ENCODE data around the gene GLRX5. TPM values are rescaled to one million over a fixed set of nuclear protein-coding genes. Genes with fewer than 3 reads are reported as not detected.

GLRX5 gene
- total RNA-seq, 1 experiment from 2014 or later: 62.2 TPM

DNA sequence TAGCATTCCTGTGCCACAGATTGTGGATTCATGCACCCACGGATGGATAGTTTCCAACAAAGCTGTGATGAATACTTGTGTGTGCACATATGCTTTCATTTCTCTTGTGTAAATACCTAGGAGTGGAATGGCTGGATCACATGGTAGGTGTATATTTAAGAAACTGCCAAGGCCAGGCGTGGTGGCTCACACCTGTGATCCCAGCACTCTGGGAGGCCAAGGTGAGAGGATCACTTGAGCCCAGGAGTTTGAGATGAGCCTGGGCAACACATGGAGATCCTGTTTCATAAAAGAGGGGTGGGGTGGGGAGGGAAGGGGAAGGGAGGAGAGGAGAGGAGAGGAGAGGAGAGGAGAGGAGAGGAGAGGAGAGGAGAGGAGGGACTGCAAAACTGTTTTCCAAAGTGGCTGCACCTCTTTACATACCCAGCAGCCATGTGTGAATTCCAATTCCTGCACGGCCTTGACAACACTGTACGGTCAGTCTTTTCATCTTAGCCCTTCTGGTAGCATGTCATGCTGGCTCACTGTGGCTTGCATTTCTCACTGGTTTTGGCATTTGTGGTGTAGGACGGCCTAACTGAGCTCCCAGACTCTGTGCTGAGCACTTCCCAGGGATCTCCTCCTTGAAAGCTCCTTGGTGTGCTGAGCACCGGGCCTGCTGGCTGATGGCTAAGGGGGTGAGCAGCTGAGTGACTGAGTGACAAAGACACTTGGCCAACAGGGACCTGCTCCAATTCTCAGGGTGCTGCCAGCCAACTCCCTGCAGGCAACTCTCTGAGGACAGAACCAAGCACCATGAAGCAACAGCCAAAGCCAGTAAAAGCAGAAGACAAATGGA is 46.3 kb upstream of the GLRX5 start:
- H3K4ac ChIP-seq (ENCODE audit: low read depth, low read length): no peak overlapping the region
- H3K18ac ChIP-seq (ENCODE audit: insufficient read length, low read depth, low read length): no peak overlapping the region
- Mint-ChIP-seq H3K4me3 (no peak overlapping the region), H3K36me3 (ENCODE audit: insufficient read depth in 1 of 3, low read depth in 3 of 3) (no peaks in the 10 kb centered on the region), H3K4me1 (peaks cover 18 to 25% of the 10 kb centered on the region in 2 experiments), H3K27me3 (ENCODE audit: low read depth) (no peaks in the 10 kb centered on the region), H3K27ac (no peak overlapping the region), H3K9me3 (peaks cover 0 to 3% of the 10 kb centered on the region in 2 experiments; a peak in 1 of 5 replicates)
- no peaks in the 10 kb centered on the region for H3K79me2 ChIP-seq (ENCODE audit: insufficient read depth, low read length)
- H3K23ac ChIP-seq (ENCODE audit: insufficient read length, low read depth, low read length): no peak overlapping the region
- H4K8ac ChIP-seq (replicated peaks; ENCODE audit: insufficient read length, low read depth, low read length): no peak overlapping the region
- H3K9me3 ChIP-seq (ENCODE audit: control insufficient read depth, low read depth, low read length): no peaks in the 10 kb centered on the region
- H2BK12ac ChIP-seq (ENCODE audit: insufficient read length, low read depth, low read length): no peak overlapping the region
- no peaks in the 10 kb centered on the region for H3K4me1 ChIP-seq (ENCODE audit: insufficient read depth, low read length)
- no peak overlapping the region for H2AK5ac ChIP-seq (ENCODE audit: insufficient read length, low read length)
- no peak for DNase-seq
- no peak for TF ChIP-seq CTCF (conservative IDR thresholded peaks at IDR 0.05)
- H3K9ac ChIP-seq (ENCODE audit: extremely low read depth, insufficient read length, low read length): no peak overlapping the region
- H2AFZ ChIP-seq (ENCODE audit: low read length): no peak overlapping the region
- H2BK20ac ChIP-seq (ENCODE audit: low read depth, low read length, poor library complexity, severe bottlenecking): no peak overlapping the region
- no peaks in the 10 kb centered on the region for H3K79me1 ChIP-seq (ENCODE audit: insufficient read depth, low read depth, low read length, poor library complexity, severe bottlenecking)
- no peak overlapping the region for H3T11ph ChIP-seq (ENCODE audit: low read length)
- H3K23me2 ChIP-seq (ENCODE audit: insufficient read length, low read depth, low read length, poor library complexity, severe bottlenecking): no peaks in the 10 kb centered on the region
- H2BK120ac ChIP-seq (ENCODE audit: low read depth, low read length, poor library complexity, severe bottlenecking): no peak overlapping the region
- no peak overlapping the region for H2BK15ac ChIP-seq (ENCODE audit: low read depth, low read length)
- no peak overlapping the region for H2BK5ac ChIP-seq (ENCODE audit: insufficient read length, low read length)
- H3K4me2 ChIP-seq (ENCODE audit: insufficient read depth, insufficient read length, low read length): no peak overlapping the region
- no peak overlapping the region for H3K56ac ChIP-seq (ENCODE audit: insufficient read length, low read depth, low read length)
- H3K14ac ChIP-seq (ENCODE audit: insufficient read depth, low read length): no peak overlapping the region
- no peaks in the 10 kb centered on the region for H4K20me1 ChIP-seq (ENCODE audit: control insufficient read depth, insufficient read depth, insufficient read length)
- no peak overlapping the region for H4K91ac ChIP-seq (ENCODE audit: insufficient read length, low read depth, low read length)
- no peak overlapping the region for H4K5ac ChIP-seq (ENCODE audit: insufficient read length, low read depth, low read length)
- no peak overlapping the region for H3K27ac ChIP-seq (ENCODE audit: insufficient read length, low read depth, low read length)
- WGBS (ENCODE audit: extremely low coverage, insufficient read length, low lambda C conversion rate): no CpG with 5 or more reads among the region's 6 CpGs
- H3K27me3 ChIP-seq (ENCODE audit: insufficient read depth, low read length): no peaks in the 10 kb centered on the region
